Esophagus muscularis mucosa (tissue), 3 donors: ENCODE data around the gene TEX12.

Source experiments
- POLR2A ChIP-seq: fragments of 450-650 bp; IDR thresholded peaks from one replicate; pipeline ENCODE4 v1.6.1; 2017; ENCODE audit warnings: antibody characterized with exemption, moderate library complexity, mild to moderate bottlenecking, low read depth
- TF ChIP-seq, protein P1 (sequence below), 3 experiments: fragments of 200-600 bp in 2 of 3; fragments of 450-650 bp in 1 of 3; sonication (generic) in 2 of 3; IDR thresholded peaks; one replicate each; pipeline ENCODE4 v1.5.1; 2017 to 2019; ENCODE audit warnings: antibody characterized with exemption in 3 of 3, mild to moderate bottlenecking in 2 of 3, moderate library complexity in 1 of 3

DNA sequence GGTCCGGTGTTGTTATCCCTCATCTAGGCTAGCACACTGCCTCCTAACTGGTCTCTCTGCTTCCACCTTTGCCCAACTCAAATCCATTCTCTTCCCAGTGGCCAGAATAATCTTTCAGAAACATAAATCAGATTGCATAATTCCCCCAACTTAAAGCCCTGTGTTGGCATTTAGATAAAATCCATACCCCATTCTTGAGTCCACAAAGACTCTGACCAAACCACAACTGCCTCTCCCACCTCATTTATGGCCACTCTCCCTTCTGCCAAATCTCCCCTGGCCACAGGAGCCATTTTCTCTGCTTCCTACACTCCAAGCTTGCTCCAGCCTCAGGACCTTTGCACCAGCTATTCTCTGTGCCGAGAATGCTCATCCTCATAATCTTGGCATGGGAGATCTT lies 40.1 kb upstream of the TEX12 start:
- TF ChIP-seq, protein P1, sequence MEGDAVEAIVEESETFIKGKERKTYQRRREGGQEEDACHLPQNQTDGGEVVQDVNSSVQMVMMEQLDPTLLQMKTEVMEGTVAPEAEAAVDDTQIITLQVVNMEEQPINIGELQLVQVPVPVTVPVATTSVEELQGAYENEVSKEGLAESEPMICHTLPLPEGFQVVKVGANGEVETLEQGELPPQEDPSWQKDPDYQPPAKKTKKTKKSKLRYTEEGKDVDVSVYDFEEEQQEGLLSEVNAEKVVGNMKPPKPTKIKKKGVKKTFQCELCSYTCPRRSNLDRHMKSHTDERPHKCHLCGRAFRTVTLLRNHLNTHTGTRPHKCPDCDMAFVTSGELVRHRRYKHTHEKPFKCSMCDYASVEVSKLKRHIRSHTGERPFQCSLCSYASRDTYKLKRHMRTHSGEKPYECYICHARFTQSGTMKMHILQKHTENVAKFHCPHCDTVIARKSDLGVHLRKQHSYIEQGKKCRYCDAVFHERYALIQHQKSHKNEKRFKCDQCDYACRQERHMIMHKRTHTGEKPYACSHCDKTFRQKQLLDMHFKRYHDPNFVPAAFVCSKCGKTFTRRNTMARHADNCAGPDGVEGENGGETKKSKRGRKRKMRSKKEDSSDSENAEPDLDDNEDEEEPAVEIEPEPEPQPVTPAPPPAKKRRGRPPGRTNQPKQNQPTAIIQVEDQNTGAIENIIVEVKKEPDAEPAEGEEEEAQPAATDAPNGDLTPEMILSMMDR (IDR thresholded peaks at IDR 0.05), result no peak
- no peak for TF ChIP-seq POLR2A
